ENCODE measurements around the gene RNF144A. TPM values are rescaled to one million over a fixed set of nuclear protein-coding genes. Genes with fewer than 3 reads are reported as not detected.

Gene RNF144A
- total RNA-seq, 2 experiments from 2014 or later: 38.6 to 42.7 TPM

DNA sequence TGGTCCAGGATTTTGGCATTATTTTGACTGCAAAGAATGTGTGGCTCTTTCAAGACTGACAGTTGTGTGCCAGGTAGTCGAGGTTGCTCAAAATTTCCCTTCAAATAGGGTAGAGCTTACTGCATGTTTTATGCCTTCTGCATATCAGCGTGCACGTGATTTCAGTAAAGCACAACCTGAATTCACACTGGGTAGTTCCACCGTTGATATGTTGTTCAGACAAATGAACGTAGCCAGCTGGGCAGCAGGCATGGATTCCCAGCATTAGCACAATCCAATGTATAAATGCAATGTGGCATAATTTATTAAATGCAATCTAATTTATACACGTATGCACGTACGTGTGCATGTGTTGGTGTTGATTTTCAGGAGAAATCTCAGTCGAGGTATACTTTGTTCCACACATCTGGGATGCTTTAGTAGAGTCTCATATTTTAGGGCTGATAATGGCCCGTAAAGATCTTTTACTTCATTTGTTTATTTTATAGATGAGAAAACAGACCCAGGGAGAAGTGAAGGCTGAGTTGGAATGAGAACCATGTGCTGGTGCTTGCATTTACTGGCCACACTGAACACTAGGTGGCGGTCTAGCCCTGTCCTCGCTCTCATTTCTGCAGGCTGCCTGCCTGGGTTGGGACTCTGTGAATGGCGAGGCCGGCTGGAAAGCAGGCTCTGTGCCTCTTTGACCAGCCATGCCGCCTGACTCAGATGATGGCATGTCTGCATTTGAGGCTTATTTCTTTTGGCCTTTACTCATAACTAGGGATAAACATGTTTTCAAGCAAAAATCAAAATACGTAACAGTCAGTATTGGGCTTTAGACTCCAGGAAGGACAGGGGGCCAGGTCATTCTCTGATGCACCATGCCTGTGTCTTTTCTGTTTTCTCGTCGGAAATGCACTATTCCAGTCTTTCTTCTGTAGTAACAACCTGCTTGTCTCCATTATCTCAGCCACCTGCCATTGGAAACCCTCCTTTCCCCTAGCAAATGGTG lies 120.4 kb downstream of the RNF144A start:
- peaks cover 26% of the 10 kb centered on the region for H3K36me3 Mint-ChIP-seq (ENCODE audit: low read depth)
- intact Hi-C loops (cut with DNase I, micrococcal nuclease): loop anchor here in 1 of 2 experiments (1.0 kb wide), 1 partner anchor 47 kb away; no protein-coding TSS in a partner anchor
- no peak overlapping the region for H3K27ac Mint-ChIP-seq
- H3K27me3 Mint-ChIP-seq: no peaks in the 10 kb centered on the region
- CTCF ChIA-PET: interaction anchor here (0.7 to 1.0 kb wide), 2 partner anchors 19 to 141 kb away, joined by 3 read pairs; no protein-coding TSS in a partner anchor
- ATAC-seq (peak; percentile 84), DNase-seq (peak; percentile 74)
- H3K4me1 Mint-ChIP-seq: no peaks in the 10 kb centered on the region
- H3K4me3 Mint-ChIP-seq: no peak overlapping the region
- POLR2A ChIA-PET: no interaction called here
- no peaks in the 10 kb centered on the region for H3K9me3 Mint-ChIP-seq (ENCODE audit: low read depth)

DNA sequence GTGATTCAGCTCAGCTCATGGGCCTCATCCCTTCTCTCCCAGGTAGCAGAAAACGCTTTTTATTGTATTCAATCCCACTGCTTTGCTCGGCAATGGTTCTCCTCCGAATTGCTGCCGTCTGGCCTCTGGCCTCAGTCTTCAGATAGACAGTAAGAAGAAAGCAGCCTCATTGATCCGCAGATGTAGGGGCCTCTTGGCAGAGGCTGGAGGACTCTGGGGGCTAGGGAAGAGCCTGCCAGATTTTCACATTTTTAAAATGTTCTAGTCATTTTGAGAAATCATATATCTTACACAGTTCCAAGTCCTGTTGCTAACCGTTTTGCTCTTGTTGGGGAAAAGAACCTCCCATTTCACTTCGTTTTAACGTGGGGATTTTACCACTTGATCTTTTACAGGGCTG lies 123.3 kb downstream of the RNF144A start:
- H3K27me3 Mint-ChIP-seq: no peaks in the 10 kb centered on the region
- no peak overlapping the region for H3K27ac Mint-ChIP-seq
- H3K36me3 Mint-ChIP-seq (ENCODE audit: low read depth): peaks cover 30% of the 10 kb centered on the region
- peaks cover 9% of the 10 kb centered on the region for H3K4me1 Mint-ChIP-seq
- ATAC-seq (no peak), DNase-seq (no peak)
- ChIA-PET CTCF (interaction anchor here (0.6 to 2.3 kb wide), 3 partner anchors 45 to 144 kb away, joined by 3 to 9 read pairs (median 3); partner anchors contain the start of gene RNF144A), POLR2A (no interaction called here)
- H3K9me3 Mint-ChIP-seq (ENCODE audit: low read depth): no peaks in the 10 kb centered on the region
- intact Hi-C loops (cut with DNase I, micrococcal nuclease): no loop called here
- H3K4me3 Mint-ChIP-seq: no peak overlapping the region

GRCh38 chr2:7041421-7041820 lies 124.2 kb downstream of the RNF144A start:
- Mint-ChIP-seq H3K27me3 (no peaks in the 10 kb centered on the region), H3K27ac (no peak overlapping the region), H3K9me3 (ENCODE audit: low read depth) (no peaks in the 10 kb centered on the region), H3K36me3 (ENCODE audit: low read depth) (peaks cover 32% of the 10 kb centered on the region), H3K4me3 (no peak overlapping the region), H3K4me1 (peaks cover 16% of the 10 kb centered on the region)
- ChIA-PET CTCF (interaction anchor here (0.6 to 2.3 kb wide), 2 partner anchors 145 to 250 kb away, joined by 3 to 9 read pairs; no protein-coding TSS in a partner anchor), POLR2A (no interaction called here)
- ATAC-seq (no peak), DNase-seq (no peak)
- intact Hi-C loops (cut with DNase I, micrococcal nuclease): no loop called here

DNA sequence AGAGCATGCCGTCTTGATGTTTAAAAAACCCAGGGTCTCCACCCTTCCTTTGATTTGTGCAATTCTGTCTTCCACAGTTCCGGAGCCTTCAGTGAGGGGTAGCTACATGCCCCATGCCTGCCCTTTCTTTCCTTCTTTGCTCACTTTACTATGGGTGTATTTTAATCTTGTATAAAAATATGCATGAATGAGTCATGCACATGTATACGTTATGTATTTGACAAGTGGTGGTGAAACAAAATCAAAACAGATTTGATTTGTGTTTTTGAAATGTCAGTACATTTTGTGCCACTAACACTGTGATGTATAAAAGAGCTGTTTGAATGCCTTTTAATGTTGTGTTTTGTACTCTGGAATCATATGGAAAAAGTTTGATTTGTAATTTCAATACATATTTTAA lies 126.5 kb downstream of the RNF144A start:
- Mint-ChIP-seq H3K4me1 (peaks cover 30% of the 10 kb centered on the region), H3K4me3 (no peak overlapping the region), H3K27ac (no peak overlapping the region), H3K9me3 (ENCODE audit: low read depth) (no peaks in the 10 kb centered on the region), H3K36me3 (ENCODE audit: low read depth) (peaks cover 34% of the 10 kb centered on the region), H3K27me3 (no peaks in the 10 kb centered on the region)
- intact Hi-C loops (cut with DNase I, micrococcal nuclease): loop anchor here (1.0 to 2.0 kb wide), 3 partner anchors 41 to 217 kb away; no protein-coding TSS in a partner anchor
- ChIA-PET POLR2A (no interaction called here), CTCF (interaction anchor here (0.6 to 5.4 kb wide), 29 partner anchors 9 to 1973 kb away, joined by 3 to 53 read pairs (median 6); partner anchors contain the start of gene RSAD2)
- DNase-seq (no peak), ATAC-seq (no peak)

- no peaks in the 10 kb centered on the region for H3K27me3 Mint-ChIP-seq
- peaks cover 30% of the 10 kb centered on the region for H3K4me1 Mint-ChIP-seq
- no peak overlapping the region for H3K4me3 Mint-ChIP-seq
- no peaks in the 10 kb centered on the region for H3K9me3 Mint-ChIP-seq (ENCODE audit: low read depth)
- H3K36me3 Mint-ChIP-seq (ENCODE audit: low read depth): peaks cover 37% of the 10 kb centered on the region
- peak; percentile 76 for ATAC-seq
- CTCF ChIA-PET: interaction anchor here (0.6 to 5.4 kb wide), 45 partner anchors 8 to 1972 kb away, joined by 3 to 53 read pairs (median 4); partner anchors contain the start of genes CMPK2 and RSAD2
- POLR2A ChIA-PET: interaction anchor here (0.6 kb wide), 1 partner anchor 196 kb away, joined by 3 read pairs; no protein-coding TSS in a partner anchor
- DNase-seq: peak; percentile 74
- intact Hi-C loops (cut with DNase I, micrococcal nuclease): loop anchor here (1.0 to 2.0 kb wide), 3 partner anchors 40 to 218 kb away; no protein-coding TSS in a partner anchor
- H3K27ac Mint-ChIP-seq: no peak overlapping the region
These were observed 127.3 kb downstream of the RNF144A start for GRCh38 chr2:7044253-7045250.

GRCh38 chr2:7045601-7046590 lies 128.7 kb downstream of the RNF144A start:
- intact Hi-C loops (cut with DNase I, micrococcal nuclease): loop anchor here in 1 of 2 experiments (2.0 kb wide), 1 partner anchor 39 kb away; no protein-coding TSS in a partner anchor
- no peak for ATAC-seq
- H3K36me3 Mint-ChIP-seq (ENCODE audit: low read depth): peaks cover 36% of the 10 kb centered on the region
- DNase-seq: no peak
- peaks cover 30% of the 10 kb centered on the region for H3K4me1 Mint-ChIP-seq
- POLR2A ChIA-PET: no interaction called here
- H3K27ac Mint-ChIP-seq: no peak overlapping the region
- CTCF ChIA-PET: interaction anchor here (0.9 to 5.4 kb wide), 6 partner anchors 10 to 180 kb away, joined by 3 to 53 read pairs (median 8); partner anchors contain the start of gene CMPK2
- no peak overlapping the region for H3K4me3 Mint-ChIP-seq
- no peaks in the 10 kb centered on the region for H3K27me3 Mint-ChIP-seq
- no peaks in the 10 kb centered on the region for H3K9me3 Mint-ChIP-seq (ENCODE audit: low read depth)

DNA sequence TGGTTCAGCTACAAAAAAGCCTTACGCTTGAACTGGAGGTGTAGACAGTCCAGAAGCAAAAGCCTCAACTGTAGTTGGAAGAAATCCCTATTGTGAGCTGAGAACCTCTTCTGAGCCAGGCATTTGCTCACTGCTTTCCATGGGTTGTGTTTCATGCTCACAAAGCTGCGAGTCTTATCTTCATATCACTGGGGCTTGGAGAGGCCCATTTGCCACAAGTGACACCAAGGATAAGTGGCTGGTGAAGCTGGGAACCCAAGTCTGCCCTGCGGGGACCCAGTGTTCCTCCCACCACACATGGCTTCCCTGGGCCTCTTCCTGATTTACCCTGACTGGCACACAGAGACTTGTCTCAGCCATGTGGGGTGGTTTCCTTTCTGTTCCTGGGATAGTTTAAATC lies 130.4 kb downstream of the RNF144A start:
- no peak for ATAC-seq
- H3K27me3 Mint-ChIP-seq: no peaks in the 10 kb centered on the region
- ChIA-PET CTCF (interaction anchor here (5.4 kb wide), 1 partner anchor 11 kb away, joined by 34 read pairs; no protein-coding TSS in a partner anchor), POLR2A (no interaction called here)
- peaks cover 30% of the 10 kb centered on the region for H3K4me1 Mint-ChIP-seq
- H3K9me3 Mint-ChIP-seq (ENCODE audit: low read depth): no peaks in the 10 kb centered on the region
- H3K27ac Mint-ChIP-seq: peak overlapping the region; percentile 45
- no peak for DNase-seq
- H3K4me3 Mint-ChIP-seq: no peak overlapping the region
- H3K36me3 Mint-ChIP-seq (ENCODE audit: low read depth): peaks cover 33% of the 10 kb centered on the region
- intact Hi-C loops (cut with DNase I, micrococcal nuclease): no loop called here

- Mint-ChIP-seq H3K9me3 (ENCODE audit: low read depth) (no peaks in the 10 kb centered on the region), H3K36me3 (ENCODE audit: low read depth) (peaks cover 33% of the 10 kb centered on the region), H3K27me3 (no peaks in the 10 kb centered on the region), H3K27ac (no peak overlapping the region), H3K4me1 (peaks cover 28% of the 10 kb centered on the region), H3K4me3 (no peak overlapping the region)
- ChIA-PET POLR2A (no interaction called here), CTCF (interaction anchor here (0.6 to 1.7 kb wide), 2 partner anchors 13 to 21 kb away, joined by 3 to 4 read pairs; no protein-coding TSS in a partner anchor)
- ATAC-seq (no peak), DNase-seq (no peak)
- intact Hi-C loops (cut with DNase I, micrococcal nuclease): no loop called here
These were observed 131.6 kb downstream of the RNF144A start for GRCh38 chr2:7048762-7049294.

GRCh38 chr2:7052404-7052803 lies 135.2 kb downstream of the RNF144A start:
- ATAC-seq: no peak

More at GRCh38 chr2:7052404-7052803, 135.2 kb downstream of the RNF144A start:
- POLR2A ChIA-PET: no interaction called here
- Mint-ChIP-seq H3K9me3 (ENCODE audit: low read depth) (no peaks in the 10 kb centered on the region), H3K36me3 (ENCODE audit: low read depth) (peaks cover 13% of the 10 kb centered on the region), H3K4me3 (no peak overlapping the region), H3K27ac (no peak overlapping the region), H3K4me1 (peaks cover 6% of the 10 kb centered on the region), H3K27me3 (no peaks in the 10 kb centered on the region)
- CTCF ChIA-PET: interaction anchor here (0.9 to 1.5 kb wide), 2 partner anchors 8 to 10 kb away, joined by 3 to 5 read pairs; no protein-coding TSS in a partner anchor
- no peak for DNase-seq
- intact Hi-C loops (cut with DNase I, micrococcal nuclease): no loop called here

All from activated CD4-positive, alpha-beta T cell treated with anti-CD3 and anti-CD28 coated beads for 36 hours (primary cell).